Testis (tissue), 5 donors: ENCODE data around the gene MACC1. TPM values are rescaled to one million over a fixed set of nuclear protein-coding genes. Genes with fewer than 3 reads are reported as not detected.
A peak's percentile ranks its signal among the peaks of the same experiment; 100 is the strongest.

ENCODE experiments used
- DNase-seq: peaks from one replicate; pipeline ENCODE4 v3.0.0-alpha.2; 2019
- H3K27ac ChIP-seq, 2 donors: fragments of 200-600 bp; sonication (generic); one replicate each; pipeline ENCODE4 v1.5.1; 2019
- H3K27me3 ChIP-seq: fragments of 200-600 bp; sonication (generic); one replicate; pipeline ENCODE4 v1.5.1; 2019
- H3K36me3 ChIP-seq: fragments of 200-600 bp; sonication (generic); one replicate; pipeline ENCODE4 v1.5.1; 2017; ENCODE audit warnings: low read depth; ENCODE audit errors: missing control alignments
- H3K4me1 ChIP-seq: fragments of 200-600 bp; sonication (generic); one replicate; pipeline ENCODE4 v1.5.1; 2019
- H3K4me3 ChIP-seq, 2 donors: fragments of 200-600 bp; sonication (generic); one replicate each; pipeline ENCODE4 v1.5.1; 2017 to 2019
- H3K9me3 ChIP-seq: fragments of 200-600 bp; sonication (generic); one replicate; pipeline ENCODE4 v1.5.1; 2017
- POLR2A ChIP-seq: fragments of 450-650 bp; IDR thresholded peaks from one replicate; pipeline ENCODE4 v1.6.1; 2017; ENCODE audit warnings: antibody characterized with exemption, mild to moderate bottlenecking, moderate library complexity
- WGBS, 2 donors: methylation state at CpG; one replicate each; pipeline ENCODE4 v1.1.5; 2018; 5-methylcytosine and 5-hydroxymethylcytosine counted together
- intact Hi-C: fragments of 100-400 bp; cut with DNase I; formaldehyde crosslinking; loops from one replicate; pipeline ENCODE4 v1.15.1; 2023; ENCODE audit warnings: low total_unique reads
- long read RNA-seq, 2 donors: transcript quantifications; one replicate each; lab custom pipeline, GENCODE V29; 2026
- polyA plus RNA-seq: library from polyadenylated mRNA; stranded (reverse); fragments of 350-450 nt; fragmentation: Illumina TruSeq; extraction: RNeasy Lipid Tissue Mini Kit (QIAGEN cat#74804); gene quantifications from one replicate; pipeline ENCODE4 v1.2.3, GENCODE V29; 2014; ENCODE audit warnings: low read depth, low replicate concordance; ENCODE audit not compliant: insufficient read depth
- total RNA-seq, 2 donors: library from RNA; depleted of rRNA; stranded (reverse); fragments of >200 nt; gene quantifications; one replicate each; pipeline ENCODE4 v1.2.3, GENCODE V29; 2016
- TF ChIP-seq, protein P1 (sequence below), 3 experiments: fragments of 450-650 bp in 2 of 3; fragments of 200-600 bp in 1 of 3; sonication (generic) in 1 of 3; IDR thresholded peaks; one replicate each; pipeline ENCODE4 v1.5.1; 2016 to 2019; ENCODE audit warnings: antibody characterized with exemption in 3 of 3, mild to moderate bottlenecking in 2 of 3, moderate library complexity in 1 of 3

MACC1 gene, protein sequence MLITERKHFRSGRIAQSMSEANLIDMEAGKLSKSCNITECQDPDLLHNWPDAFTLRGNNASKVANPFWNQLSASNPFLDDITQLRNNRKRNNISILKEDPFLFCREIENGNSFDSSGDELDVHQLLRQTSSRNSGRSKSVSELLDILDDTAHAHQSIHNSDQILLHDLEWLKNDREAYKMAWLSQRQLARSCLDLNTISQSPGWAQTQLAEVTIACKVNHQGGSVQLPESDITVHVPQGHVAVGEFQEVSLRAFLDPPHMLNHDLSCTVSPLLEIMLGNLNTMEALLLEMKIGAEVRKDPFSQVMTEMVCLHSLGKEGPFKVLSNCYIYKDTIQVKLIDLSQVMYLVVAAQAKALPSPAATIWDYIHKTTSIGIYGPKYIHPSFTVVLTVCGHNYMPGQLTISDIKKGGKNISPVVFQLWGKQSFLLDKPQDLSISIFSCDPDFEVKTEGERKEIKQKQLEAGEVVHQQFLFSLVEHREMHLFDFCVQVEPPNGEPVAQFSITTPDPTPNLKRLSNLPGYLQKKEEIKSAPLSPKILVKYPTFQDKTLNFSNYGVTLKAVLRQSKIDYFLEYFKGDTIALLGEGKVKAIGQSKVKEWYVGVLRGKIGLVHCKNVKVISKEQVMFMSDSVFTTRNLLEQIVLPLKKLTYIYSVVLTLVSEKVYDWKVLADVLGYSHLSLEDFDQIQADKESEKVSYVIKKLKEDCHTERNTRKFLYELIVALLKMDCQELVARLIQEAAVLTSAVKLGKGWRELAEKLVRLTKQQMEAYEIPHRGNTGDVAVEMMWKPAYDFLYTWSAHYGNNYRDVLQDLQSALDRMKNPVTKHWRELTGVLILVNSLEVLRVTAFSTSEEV
- total RNA-seq (under 1 TPM; 0.74 to 0.79 TPM), polyA plus RNA-seq (0.17 TPM)
- long read RNA-seq, donor 1, result 0 reads
- long read RNA-seq, donor 2, result 0 reads

DNA sequence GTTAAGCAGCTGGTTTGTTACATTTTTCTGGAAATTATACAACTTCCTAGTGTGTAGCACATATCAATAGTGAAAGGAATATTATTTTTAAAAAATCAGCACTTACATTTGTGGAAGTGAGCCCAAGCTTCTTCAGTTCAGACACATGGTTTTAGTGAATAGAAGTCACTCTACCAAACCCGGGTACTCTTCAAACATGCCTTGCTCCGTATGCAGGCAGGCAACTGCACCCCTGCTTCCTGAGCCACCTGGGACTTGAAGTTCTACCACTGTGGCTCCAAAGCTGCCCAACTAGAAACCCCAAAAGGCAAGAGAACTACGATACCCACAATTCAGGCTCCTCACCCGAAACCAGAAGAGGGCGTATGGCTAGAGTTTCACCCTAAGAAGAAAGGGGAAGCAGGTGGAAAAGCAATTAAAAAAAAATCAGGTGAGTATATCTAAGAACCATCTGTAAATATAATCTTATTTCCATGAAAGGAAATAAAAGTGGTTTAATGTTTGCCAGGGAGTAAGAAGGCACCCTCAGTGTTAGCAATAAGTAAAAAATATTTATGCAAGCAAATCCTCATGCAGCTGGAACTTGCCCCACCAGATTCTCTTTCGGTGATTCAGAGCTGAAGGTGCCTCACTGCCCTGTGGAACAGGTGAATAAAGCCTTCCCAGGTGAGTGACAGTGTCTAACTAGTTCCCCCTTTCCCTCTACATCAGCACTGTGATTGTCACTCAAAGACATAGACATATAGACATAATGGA lies at the start of gene MACC1:
Gene MACC1, minus strand, starts transcription at position 192 of the 756 bp plus-strand sequence. CDS start 55,522 bp downstream, outside the sequence.
- Histone ChIP-seq H3K4me1 (peaks cover 16% of the 10 kb centered on the region), H3K27ac (no peak within 1 kb of the TSS), H3K36me3 (no peaks in the 10 kb centered on the region), H3K4me3 (no peak within 1 kb of the TSS), H3K9me3 (no peaks in the 10 kb centered on the region), H3K27me3 (no peaks in the 10 kb centered on the region)
- 81 to 84% methylated on average over 6 of the region's 6 CpGs for WGBS, 2 donors
- no peak for DNase-seq
- intact Hi-C loops, result no loop called here
- TF ChIP-seq, protein P1, sequence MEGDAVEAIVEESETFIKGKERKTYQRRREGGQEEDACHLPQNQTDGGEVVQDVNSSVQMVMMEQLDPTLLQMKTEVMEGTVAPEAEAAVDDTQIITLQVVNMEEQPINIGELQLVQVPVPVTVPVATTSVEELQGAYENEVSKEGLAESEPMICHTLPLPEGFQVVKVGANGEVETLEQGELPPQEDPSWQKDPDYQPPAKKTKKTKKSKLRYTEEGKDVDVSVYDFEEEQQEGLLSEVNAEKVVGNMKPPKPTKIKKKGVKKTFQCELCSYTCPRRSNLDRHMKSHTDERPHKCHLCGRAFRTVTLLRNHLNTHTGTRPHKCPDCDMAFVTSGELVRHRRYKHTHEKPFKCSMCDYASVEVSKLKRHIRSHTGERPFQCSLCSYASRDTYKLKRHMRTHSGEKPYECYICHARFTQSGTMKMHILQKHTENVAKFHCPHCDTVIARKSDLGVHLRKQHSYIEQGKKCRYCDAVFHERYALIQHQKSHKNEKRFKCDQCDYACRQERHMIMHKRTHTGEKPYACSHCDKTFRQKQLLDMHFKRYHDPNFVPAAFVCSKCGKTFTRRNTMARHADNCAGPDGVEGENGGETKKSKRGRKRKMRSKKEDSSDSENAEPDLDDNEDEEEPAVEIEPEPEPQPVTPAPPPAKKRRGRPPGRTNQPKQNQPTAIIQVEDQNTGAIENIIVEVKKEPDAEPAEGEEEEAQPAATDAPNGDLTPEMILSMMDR (IDR thresholded peaks at IDR 0.05), result no peak

DNA sequence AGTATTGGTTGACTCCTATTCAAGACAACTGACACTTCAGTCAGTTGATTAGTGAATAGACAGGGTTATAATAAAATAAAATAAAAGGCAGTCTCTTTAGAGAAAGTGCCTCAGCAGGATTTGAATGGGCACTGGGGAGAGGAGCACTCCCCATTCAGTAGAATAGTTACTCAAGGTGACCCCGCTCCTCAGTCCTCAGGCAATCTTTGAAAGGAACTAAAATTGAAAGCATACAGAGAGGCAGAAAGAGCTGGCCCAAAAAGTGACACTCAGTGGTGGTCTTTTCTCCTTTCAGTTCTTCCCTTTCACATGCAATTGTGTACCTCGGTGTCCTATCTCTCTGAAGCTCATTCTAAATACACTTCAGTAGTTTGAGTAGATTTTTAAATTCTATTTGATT lies 47.4 kb upstream of the MACC1 start:
- Histone ChIP-seq H3K4me3 (no peak overlapping the region), H3K27ac (no peak overlapping the region), H3K36me3 (no peaks in the 10 kb centered on the region), H3K27me3 (no peaks in the 10 kb centered on the region), H3K4me1 (peaks cover 5% of the 10 kb centered on the region), H3K9me3 (no peaks in the 10 kb centered on the region)
- TF ChIP-seq, protein P1 (IDR thresholded peaks at IDR 0.05), result no peak
- TF ChIP-seq POLR2A, result no peak
- intact Hi-C loops, result no loop called here
- DNase-seq, result no peak
- WGBS, 2 donors, result 79 to 86% methylated on average over 2 of the region's 2 CpGs

DNA sequence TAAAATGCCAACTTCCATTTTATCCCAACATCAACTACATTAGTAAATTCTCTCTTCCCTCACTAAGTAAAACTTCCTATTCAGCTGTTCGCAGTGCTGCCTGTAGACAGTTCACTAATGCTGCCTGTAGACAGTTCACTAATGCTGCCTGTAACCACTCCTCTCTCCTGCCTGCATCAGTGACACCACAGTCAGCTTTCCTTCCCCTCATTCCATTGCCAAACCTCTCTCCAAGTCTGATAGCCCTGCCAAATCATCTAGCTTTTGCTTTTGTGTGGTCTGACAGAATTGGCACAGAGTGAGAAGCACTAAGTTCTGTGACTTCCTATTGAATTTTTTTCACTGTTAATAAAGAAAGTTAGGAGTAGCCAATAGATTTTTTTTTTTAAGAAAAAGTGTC lies 43.0 kb upstream of the MACC1 start:
- Histone ChIP-seq H3K27ac (peak overlapping the region; percentile 25), H3K4me3 (no peak overlapping the region), H3K9me3 (no peaks in the 10 kb centered on the region), H3K4me1 (peaks cover 5% of the 10 kb centered on the region), H3K36me3 (no peaks in the 10 kb centered on the region), H3K27me3 (no peaks in the 10 kb centered on the region)
- intact Hi-C loops, result no loop called here
- TF ChIP-seq POLR2A, result no peak
- TF ChIP-seq, protein P1 (IDR thresholded peaks at IDR 0.05), result no peak
- WGBS, 2 donors, result 42 to 57% methylated on average over 1 of the region's 1 CpG
- peak; percentile 48 for DNase-seq

DNA sequence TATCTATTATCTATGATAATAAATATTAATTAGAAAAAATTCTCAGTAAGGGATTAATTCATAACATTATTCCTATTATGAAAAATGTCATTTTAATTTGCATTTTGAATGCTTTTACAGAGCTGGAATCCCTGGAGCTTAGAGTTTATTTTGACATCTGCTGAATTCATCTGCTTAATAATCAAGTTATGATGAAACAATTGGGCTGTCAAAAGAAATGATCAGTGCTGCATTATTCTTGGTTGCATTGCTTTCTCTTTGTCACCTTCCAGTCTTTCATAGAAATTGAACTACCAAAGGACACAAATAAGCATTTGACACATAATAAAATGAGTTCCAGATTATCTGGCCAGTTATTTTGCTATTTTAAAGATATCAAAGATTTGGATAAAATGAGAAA lies 40.0 kb upstream of the MACC1 start:
- TF ChIP-seq, protein P1 (IDR thresholded peaks at IDR 0.05), result no peak
- no peak for TF ChIP-seq POLR2A
- no peak for DNase-seq
- no peaks in the 10 kb centered on the region for H3K27me3 ChIP-seq
- no peaks in the 10 kb centered on the region for H3K9me3 ChIP-seq
- intact Hi-C loops, result no loop called here
- no peak overlapping the region for H3K4me3 ChIP-seq
- no peaks in the 10 kb centered on the region for H3K36me3 ChIP-seq
- no peak overlapping the region for H3K27ac ChIP-seq
- H3K4me1 ChIP-seq, result peaks cover 5% of the 10 kb centered on the region
